Measurements from ENCODE around the gene PHLDA2. TPM values are rescaled to one million over a fixed set of nuclear protein-coding genes. Genes with fewer than 3 reads are reported as not detected.

Gene PHLDA2
- total and polyA plus RNA-seq, 2 of the 13 experiments (the other 11 are each of a cell fraction or from before 2014, with no cell fraction given) = 0.55 to 0.78 TPM

GRCh38 chr11:2934611-2935239 lies 5.5 kb upstream of the PHLDA2 start:
- no peak for ATAC-seq
- no peak overlapping the region for H3K4me3 ChIP-seq (replicated peaks in 1 of 3; ENCODE audit: insufficient read depth in 1 of 3, low read depth in 2 of 3, low read length in 3 of 3)
- intact Hi-C loops (cut with micrococcal nuclease; ENCODE audit: unreplicated experiment) (no loop called here), in situ Hi-C loops (cut with HindIII; ENCODE audit: extremely low pct_ligation_motif_present, low pct_unique_long_range_greater_than_20kb) (no loop called here)
- POLR2A ChIA-PET = no interaction called here
- BruUV-seq (replicated peaks) = no TSS peak
- peaks cover 10% of the 10 kb centered on the region for H3K4me1 ChIP-seq (ENCODE audit: insufficient read depth, low read length)
- no peaks in the 10 kb centered on the region for H3K36me3 ChIP-seq (replicated peaks in 1 of 2; ENCODE audit: control insufficient read depth in 1 of 2, insufficient read depth in 2 of 2, low read length in 2 of 2)
- no peak overlapping the region for H2AFZ ChIP-seq (ENCODE audit: low read length)
- peaks cover 15% of the 10 kb centered on the region; the same call in 1 of the 2 replicates for H3K9me3 ChIP-seq (ENCODE audit: low read length)
- 81% methylated on average over 12 of the region's 14 CpGs for WGBS (ENCODE audit: low lambda C conversion rate)
- no peak overlapping the region for H3K4me2 ChIP-seq (ENCODE audit: low read depth, low read length)
- DNase-seq (ENCODE audit: low spot score) = no peak
- FAIRE-seq = no peak
- no peaks in the 10 kb centered on the region for H3K79me2 ChIP-seq (ENCODE audit: insufficient read depth, low read length)
- H3K27me3 ChIP-seq (ENCODE audit: control insufficient read depth in 1 of 2, insufficient read depth in 2 of 2, low read length in 2 of 2) = peaks cover 2% of the 10 kb centered on the region in 2 experiments; a peak in 3 of 5 replicates
- H3K9ac ChIP-seq (ENCODE audit: insufficient read depth, low read depth, low read length) = no peak overlapping the region
- CTCF ChIA-PET (ENCODE audit: low intra/inter-chr PET ratio, low total read pairs) = no interaction called here
- no peaks in the 10 kb centered on the region for H4K20me1 ChIP-seq (ENCODE audit: insufficient read depth, low read length)
- no peak overlapping the region for H3K27ac ChIP-seq (ENCODE audit: extremely low read length, insufficient read depth, low read length)
- TF ChIP-seq, protein P1, sequence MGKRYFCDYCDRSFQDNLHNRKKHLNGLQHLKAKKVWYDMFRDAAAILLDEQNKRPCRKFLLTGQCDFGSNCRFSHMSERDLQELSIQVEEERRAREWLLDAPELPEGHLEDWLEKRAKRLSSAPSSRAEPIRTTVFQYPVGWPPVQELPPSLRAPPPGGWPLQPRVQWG (CRISPR knock-in tag; IDR thresholded peaks at IDR 0.05; ENCODE audit: borderline replicate concordance, low read depth) = no peak
- TF ChIP-seq ZNF615 (CRISPR knock-in tag; IDR thresholded peaks at IDR 0.05; ENCODE audit: borderline replicate concordance) (no peak), ELF3 (CRISPR knock-in tag; IDR thresholded peaks at IDR 0.05) (no peak), KDM2A (CRISPR knock-in tag; IDR thresholded peaks at IDR 0.05; ENCODE audit: borderline replicate concordance, low read depth) (no peak), KLF6 (CRISPR knock-in tag; IDR thresholded peaks at IDR 0.05) (no peak), DNMT3B (CRISPR knock-in tag; conservative IDR thresholded peaks at IDR 0.05) (no peak), GRHL1 (CRISPR knock-in tag; conservative IDR thresholded peaks at IDR 0.05) (no peak), SRSF9 (IDR thresholded peaks at IDR 0.05; ENCODE audit: borderline replicate concordance, insufficient read depth, low read depth, low read length, poor library complexity, severe bottlenecking) (no peak), ZNF501 (CRISPR knock-in tag; IDR thresholded peaks at IDR 0.05) (no peak), RFXAP (CRISPR knock-in tag; IDR thresholded peaks at IDR 0.05; ENCODE audit: borderline replicate concordance) (no peak), EED (CRISPR knock-in tag; IDR thresholded peaks at IDR 0.05) (no peak)
- TF ChIP-seq, protein P2, sequence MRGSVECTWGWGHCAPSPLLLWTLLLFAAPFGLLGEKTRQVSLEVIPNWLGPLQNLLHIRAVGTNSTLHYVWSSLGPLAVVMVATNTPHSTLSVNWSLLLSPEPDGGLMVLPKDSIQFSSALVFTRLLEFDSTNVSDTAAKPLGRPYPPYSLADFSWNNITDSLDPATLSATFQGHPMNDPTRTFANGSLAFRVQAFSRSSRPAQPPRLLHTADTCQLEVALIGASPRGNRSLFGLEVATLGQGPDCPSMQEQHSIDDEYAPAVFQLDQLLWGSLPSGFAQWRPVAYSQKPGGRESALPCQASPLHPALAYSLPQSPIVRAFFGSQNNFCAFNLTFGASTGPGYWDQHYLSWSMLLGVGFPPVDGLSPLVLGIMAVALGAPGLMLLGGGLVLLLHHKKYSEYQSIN (CRISPR knock-in tag; IDR thresholded peaks at IDR 0.05; ENCODE audit: borderline replicate concordance) = no peak

Data from HepG2 (cell line).